GDM1 (cell line): ENCODE data around the gene RBM4B.

Experiments
- DNase-seq: peaks from one replicate; lab custom pipeline; 2025; lab: John Stamatoyannopoulos, UW

Gene RBM4B

GRCh38 chr11:66706989-66707388 lies 29.3 kb upstream of the RBM4B start:
- no peak for DNase-seq

GRCh38 chr11:66705587-66706335 lies 28.1 kb upstream of the RBM4B start:
- DNase-seq, result no peak

- DNase-seq, result no peak
These were observed 27.1 kb upstream of the RBM4B start for GRCh38 chr11:66704659-66705360.

GRCh38 chr11:66701432-66702240 lies 23.9 kb upstream of the RBM4B start:
- no peak for DNase-seq

- no peak for DNase-seq
These were observed 23.1 kb upstream of the RBM4B start for GRCh38 chr11:66700742-66701141.

- DNase-seq, result no peak
These were observed 22.6 kb upstream of the RBM4B start for GRCh38 chr11:66700337-66700736.

- DNase-seq, result no peak
These were observed 20.8 kb upstream of the RBM4B start for GRCh38 chr11:66698491-66698890.

GRCh38 chr11:66697988-66698387 lies 20.3 kb upstream of the RBM4B start:
- no peak for DNase-seq

GRCh38 chr11:66696146-66696545 lies 18.5 kb upstream of the RBM4B start:
- DNase-seq, result no peak

GRCh38 chr11:66694732-66695207 lies 17.1 kb upstream of the RBM4B start:
- peak; percentile 68 for DNase-seq

GRCh38 chr11:66694056-66694410 lies 16.3 kb upstream of the RBM4B start:
- DNase-seq, result no peak

GRCh38 chr11:66693356-66694055 lies 15.8 kb upstream of the RBM4B start:
- no peak for DNase-seq

GRCh38 chr11:66692871-66693331 lies 15.2 kb upstream of the RBM4B start:
- DNase-seq, result no peak

GRCh38 chr11:66692446-66692845 lies 14.8 kb upstream of the RBM4B start:
- no peak for DNase-seq

GRCh38 chr11:66691311-66691980 lies 13.8 kb upstream of the RBM4B start:
- no peak for DNase-seq

- no peak for DNase-seq
These were observed 12.2 kb upstream of the RBM4B start for GRCh38 chr11:66689661-66690590.

- DNase-seq, result no peak
These were observed 11.2 kb upstream of the RBM4B start for GRCh38 chr11:66688561-66689534.

GRCh38 chr11:66687831-66688281 lies 10.2 kb upstream of the RBM4B start:
- DNase-seq, result no peak
